Mesodermal cell (in vitro differentiated cells): ENCODE data around the gene VSX1.

Experiments
- H3K27ac ChIP-seq: 2 replicates; pipeline ENCODE4 v1.7.0; 2013; ENCODE audit warnings: mild to moderate bottlenecking, low read depth, low read length, moderate library complexity; ENCODE audit not compliant: severe bottlenecking
- H3K36me3 ChIP-seq: 2 replicates; pipeline ENCODE4 v1.7.1; 2013; ENCODE audit warnings: mild to moderate bottlenecking, low read length, moderate library complexity; ENCODE audit not compliant: control insufficient read depth, insufficient read depth
- H3K4me1 ChIP-seq: one replicate; pipeline ENCODE4 v1.7.1; 2013; ENCODE audit warnings: mild to moderate bottlenecking, low read length; ENCODE audit not compliant: insufficient read depth, control insufficient read depth, poor library complexity, severe bottlenecking
- H3K4me3 ChIP-seq: 2 replicates; pipeline ENCODE4 v1.7.0; 2013; ENCODE audit warnings: low read length, control low read depth, mild to moderate bottlenecking; ENCODE audit not compliant: insufficient read depth, poor library complexity, severe bottlenecking; ENCODE audit errors: extremely low read depth
- H3K9me3 ChIP-seq: 2 replicates; pipeline ENCODE4 v1.7.1; 2013; ENCODE audit warnings: mild to moderate bottlenecking, low read length, moderate library complexity; ENCODE audit not compliant: control insufficient read depth
- WGBS, 2 experiments: methylation state at CpG; one replicate each; pipeline ENCODE4 v1.1.5; 2013; ENCODE audit warnings: missing lambda C conversion rate in 2 of 2; ENCODE audit not compliant: insufficient coverage in 2 of 2; 5-methylcytosine and 5-hydroxymethylcytosine counted together

VSX1 gene

DNA sequence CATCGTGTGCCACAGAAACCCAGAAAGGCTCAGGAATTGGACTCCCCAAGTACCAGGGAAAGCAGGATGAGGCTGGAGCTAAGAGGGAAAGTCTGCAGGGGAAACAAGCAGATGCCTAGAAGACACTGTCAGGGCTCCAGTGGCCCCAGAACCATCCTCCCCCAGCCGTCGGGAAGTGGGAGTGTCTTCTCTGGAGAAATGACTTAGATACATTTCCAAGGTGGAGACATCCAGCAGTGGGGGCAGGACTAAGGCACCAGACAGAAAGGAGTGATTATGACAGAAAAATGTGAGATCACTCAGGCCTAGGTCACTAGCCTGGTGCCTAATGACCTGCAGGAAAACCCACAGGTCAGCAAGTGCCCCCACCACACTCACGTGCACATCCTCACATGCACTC is 36.0 kb upstream of the VSX1 start:
- WGBS, 2 experiments = 61 to 89% methylated on average over 2 to 4 of the region's 4 CpGs
- H3K4me1 ChIP-seq = no peaks in the 10 kb centered on the region
- H3K4me3 ChIP-seq = no peak overlapping the region
- no peak overlapping the region for H3K27ac ChIP-seq
- no peaks in the 10 kb centered on the region for H3K9me3 ChIP-seq
- H3K36me3 ChIP-seq = no peaks in the 10 kb centered on the region

- Histone ChIP-seq H3K4me3 (no peak overlapping the region), H3K4me1 (no peaks in the 10 kb centered on the region), H3K27ac (no peak overlapping the region), H3K9me3 (no peaks in the 10 kb centered on the region), H3K36me3 (no peaks in the 10 kb centered on the region)
- 71 to 79% methylated on average over 11 to 13 of the region's 14 CpGs for WGBS, 2 experiments
Measured at GRCh38 chr20:25116739-25117458, 35.0 kb upstream of the VSX1 start.

GRCh38 chr20:25103526-25103925 is 21.6 kb upstream of the VSX1 start:
- no peak overlapping the region for H3K27ac ChIP-seq
- no peaks in the 10 kb centered on the region for H3K4me1 ChIP-seq
- no peak overlapping the region for H3K4me3 ChIP-seq
- whole genome bisulfite sequencing, 2 experiments = 95 to 100% methylated on average over 2 to 3 of the region's 3 CpGs
- no peaks in the 10 kb centered on the region for H3K9me3 ChIP-seq
- H3K36me3 ChIP-seq = no peaks in the 10 kb centered on the region

GRCh38 chr20:25100914-25101313 is 19.0 kb upstream of the VSX1 start:
- Histone ChIP-seq H3K36me3 (no peaks in the 10 kb centered on the region), H3K4me3 (no peak overlapping the region), H3K4me1 (no peaks in the 10 kb centered on the region), H3K27ac (no peak overlapping the region), H3K9me3 (no peaks in the 10 kb centered on the region)
- WGBS, 2 experiments = 80 to 100% methylated on average over 1 of the region's 3 CpGs

DNA sequence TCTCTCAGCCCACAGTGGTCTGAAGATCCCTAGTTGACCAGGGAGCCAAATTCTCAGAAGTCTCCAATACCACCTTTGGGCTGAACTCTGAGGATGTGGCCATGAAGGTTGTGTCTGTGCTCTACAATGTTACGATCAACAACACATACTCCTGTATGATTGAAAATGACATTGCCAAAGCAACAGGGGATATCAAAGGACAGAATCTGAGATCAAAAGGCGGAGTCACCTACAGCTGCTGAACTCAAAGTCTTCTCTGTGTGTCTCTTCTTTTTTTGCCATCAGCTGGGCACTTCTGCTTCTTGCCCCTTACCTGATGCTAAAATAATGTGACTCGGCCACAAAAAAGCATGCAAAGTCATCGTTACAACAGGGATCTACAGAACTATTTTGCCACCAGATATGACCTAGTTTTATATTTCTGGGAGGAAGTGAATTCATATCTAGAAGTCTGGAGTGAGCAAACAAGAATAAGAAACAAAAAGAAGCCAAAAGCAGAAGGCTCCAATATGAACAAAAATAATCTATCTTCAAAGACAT is 17.7 kb upstream of the VSX1 start:
- WGBS, 2 experiments = 89 to 92% methylated on average over 3 of the region's 4 CpGs
- H3K4me3 ChIP-seq = no peak overlapping the region
- no peaks in the 10 kb centered on the region for H3K4me1 ChIP-seq
- H3K36me3 ChIP-seq = no peaks in the 10 kb centered on the region
- no peak overlapping the region for H3K27ac ChIP-seq
- no peaks in the 10 kb centered on the region for H3K9me3 ChIP-seq

GRCh38 chr20:25097498-25097897 is 15.6 kb upstream of the VSX1 start:
- Histone ChIP-seq H3K4me1 (no peaks in the 10 kb centered on the region), H3K9me3 (no peaks in the 10 kb centered on the region), H3K27ac (no peak overlapping the region), H3K4me3 (no peak overlapping the region), H3K36me3 (no peaks in the 10 kb centered on the region)
- WGBS, 2 experiments = 22 to 63% methylated on average over 2 of the region's 2 CpGs

GRCh38 chr20:25090492-25091429 is 8.8 kb upstream of the VSX1 start:
- Histone ChIP-seq H3K9me3 (no peaks in the 10 kb centered on the region), H3K27ac (no peak overlapping the region), H3K4me1 (no peaks in the 10 kb centered on the region), H3K4me3 (no peak overlapping the region), H3K36me3 (no peaks in the 10 kb centered on the region)
- 74 to 79% methylated on average over 13 of the region's 14 CpGs for WGBS, 2 experiments

DNA sequence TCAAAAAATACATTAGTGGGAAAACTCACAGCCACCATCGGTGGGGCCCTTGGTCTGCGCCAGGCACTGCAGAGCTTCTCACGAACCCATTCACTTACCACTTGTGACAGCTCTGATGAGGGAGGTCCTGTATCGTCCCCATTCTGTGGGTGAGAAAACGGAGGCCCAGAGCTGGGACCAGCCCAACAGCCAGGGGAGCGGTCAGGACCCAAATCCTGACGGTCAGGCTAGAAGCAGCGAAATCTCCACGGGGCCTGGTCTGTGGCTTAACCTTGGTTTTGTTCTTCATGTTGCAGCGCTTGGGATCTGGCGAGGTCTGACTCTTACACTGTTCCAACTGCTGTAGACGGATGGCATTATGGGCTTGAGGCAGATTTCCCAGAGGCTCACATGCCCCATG is 7.7 kb upstream of the VSX1 start:
- Histone ChIP-seq H3K36me3 (no peaks in the 10 kb centered on the region), H3K4me3 (no peak overlapping the region), H3K9me3 (no peaks in the 10 kb centered on the region), H3K4me1 (no peaks in the 10 kb centered on the region), H3K27ac (no peak overlapping the region)
- WGBS, 2 experiments = 86 to 90% methylated on average over 9 to 11 of the region's 12 CpGs

- no peaks in the 10 kb centered on the region for H3K9me3 ChIP-seq
- no peaks in the 10 kb centered on the region for H3K4me1 ChIP-seq
Measured at GRCh38 chr20:25089096-25089495, 7.2 kb upstream of the VSX1 start.

GRCh38 chr20:25088267-25088666 is 6.3 kb upstream of the VSX1 start:
- no peaks in the 10 kb centered on the region for H3K36me3 ChIP-seq
- WGBS, 2 experiments = 93% methylated on average over 3 to 4 of the region's 6 CpGs
- H3K9me3 ChIP-seq = no peaks in the 10 kb centered on the region
- no peak overlapping the region for H3K27ac ChIP-seq
- H3K4me3 ChIP-seq = no peak overlapping the region
- no peaks in the 10 kb centered on the region for H3K4me1 ChIP-seq

More at GRCh38 chr20:25089096-25089495, 7.2 kb upstream of the VSX1 start:
- no peaks in the 10 kb centered on the region for H3K36me3 ChIP-seq
- H3K4me3 ChIP-seq = no peak overlapping the region
- no peak overlapping the region for H3K27ac ChIP-seq
